ENCODE data around the gene ECHDC3. TPM values are rescaled to one million over a fixed set of nuclear protein-coding genes. Genes with fewer than 3 reads are reported as not detected.

Gene ECHDC3
- total and polyA plus RNA-seq, 2 donors (not counting 3 experiments of a cell fraction or from before 2014, with no cell fraction given): 6.0 to 7.3 TPM

DNA sequence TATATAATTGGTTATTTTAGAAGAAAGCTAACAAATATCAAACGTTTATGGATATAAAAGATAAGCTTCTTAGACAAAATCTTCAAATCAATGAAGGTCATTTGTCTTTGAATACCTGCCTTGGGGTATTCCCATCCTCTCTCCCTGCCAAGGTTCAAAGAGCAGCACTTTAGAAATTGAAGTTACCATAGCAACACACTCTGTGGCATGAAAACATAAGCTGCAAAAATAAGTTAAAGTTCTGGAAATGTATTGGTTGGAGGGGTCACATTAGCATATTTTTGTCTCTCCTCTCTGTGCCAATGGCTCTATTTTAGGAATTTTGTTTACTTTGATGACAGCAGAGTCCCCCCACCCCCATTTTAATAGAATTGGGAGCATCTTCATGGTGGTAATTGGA lies 12.0 kb downstream of the ECHDC3 start:
- Histone ChIP-seq H3K36me3 (ENCODE audit: control insufficient read depth in 2 of 2, extremely low read depth in 1 of 2, insufficient read depth in 2 of 2, low read length in 2 of 2) (no peaks in the 10 kb centered on the region), H3K27me3 (ENCODE audit: control insufficient read depth in 2 of 2, insufficient read depth in 2 of 2, low read length in 2 of 2) (no peaks in the 10 kb centered on the region), H3K4me3 (replicated peaks in 1 of 3; ENCODE audit: insufficient read depth in 1 of 3, low read depth in 1 of 3, low read length in 3 of 3) (no peak overlapping the region), H2AFZ (ENCODE audit: low read depth, low read length) (no peak overlapping the region), H3K9me3 (replicated peaks; ENCODE audit: control insufficient read depth, insufficient read depth, low read length) (no peaks in the 10 kb centered on the region), H3K4me2 (ENCODE audit: insufficient read depth, low read length) (no peak overlapping the region), H3K27ac (ENCODE audit: insufficient read depth, low read depth, low read length) (no peak overlapping the region), H3K79me2 (ENCODE audit: control insufficient read depth, insufficient read depth, low read length) (no peaks in the 10 kb centered on the region), H3K4me1 (ENCODE audit: control insufficient read depth, extremely low read depth, insufficient read depth, low read length) (peaks cover 10% of the 10 kb centered on the region), H3K9me1 (replicated peaks; ENCODE audit: control insufficient read depth, extremely low read depth, insufficient read depth, low read length) (no peaks in the 10 kb centered on the region), H4K20me1 (replicated peaks; ENCODE audit: control insufficient read depth, extremely low read depth, insufficient read depth, low read length) (no peaks in the 10 kb centered on the region), H3K9ac (replicated peaks; ENCODE audit: extremely low read depth, insufficient read depth, low read length) (no peak overlapping the region)
- no peak for DNase-seq (ENCODE audit: low read depth, low spot score)
- CTCF ChIA-PET: interaction anchor here (1.0 to 1.2 kb wide), 2 partner anchors 238 to 330 kb away, joined by 3 to 5 read pairs; no protein-coding TSS in a partner anchor
- intact Hi-C loops (cut with micrococcal nuclease) (no loop called here), dilution Hi-C loops (cut with MboI; ENCODE audit: extremely low pct_ligation_motif_present, low sequenced_read_pairs) (loop anchor here (25.0 kb wide), 1 partner anchor 242 kb away; no protein-coding TSS in a partner anchor)
- FAIRE-seq: no peak
- POLR2A ChIA-PET: no interaction called here
- TF ChIP-seq, protein P1, sequence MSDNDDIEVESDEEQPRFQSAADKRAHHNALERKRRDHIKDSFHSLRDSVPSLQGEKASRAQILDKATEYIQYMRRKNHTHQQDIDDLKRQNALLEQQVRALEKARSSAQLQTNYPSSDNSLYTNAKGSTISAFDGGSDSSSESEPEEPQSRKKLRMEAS (IDR thresholded peaks at IDR 0.05; ENCODE audit: insufficient read depth, insufficient read length): no peak
- TF ChIP-seq GATA2 (IDR thresholded peaks at IDR 0.05; ENCODE audit: insufficient read depth, insufficient read length, low read depth, low read length) (no peak), MYC (IDR thresholded peaks at IDR 0.05; ENCODE audit: low read depth, low read length) (no peak), POLR2A (IDR thresholded peaks at IDR 0.05; ENCODE audit: low read depth, low read length) (no peak), FOS (IDR thresholded peaks at IDR 0.05; ENCODE audit: borderline replicate concordance, insufficient read depth, low read length) (no peak), EZH2 (IDR thresholded peaks at IDR 0.05; ENCODE audit: borderline replicate concordance, low read depth, low read length, severe bottlenecking) (no peak), JUN (IDR thresholded peaks at IDR 0.05; ENCODE audit: borderline replicate concordance, insufficient read depth, insufficient read length, low read depth) (no peak), POLR2AphosphoS5 (IDR thresholded peaks at IDR 0.05; ENCODE audit: insufficient read depth, low read depth, low read length) (no peak)
- TF ChIP-seq, protein P2, sequence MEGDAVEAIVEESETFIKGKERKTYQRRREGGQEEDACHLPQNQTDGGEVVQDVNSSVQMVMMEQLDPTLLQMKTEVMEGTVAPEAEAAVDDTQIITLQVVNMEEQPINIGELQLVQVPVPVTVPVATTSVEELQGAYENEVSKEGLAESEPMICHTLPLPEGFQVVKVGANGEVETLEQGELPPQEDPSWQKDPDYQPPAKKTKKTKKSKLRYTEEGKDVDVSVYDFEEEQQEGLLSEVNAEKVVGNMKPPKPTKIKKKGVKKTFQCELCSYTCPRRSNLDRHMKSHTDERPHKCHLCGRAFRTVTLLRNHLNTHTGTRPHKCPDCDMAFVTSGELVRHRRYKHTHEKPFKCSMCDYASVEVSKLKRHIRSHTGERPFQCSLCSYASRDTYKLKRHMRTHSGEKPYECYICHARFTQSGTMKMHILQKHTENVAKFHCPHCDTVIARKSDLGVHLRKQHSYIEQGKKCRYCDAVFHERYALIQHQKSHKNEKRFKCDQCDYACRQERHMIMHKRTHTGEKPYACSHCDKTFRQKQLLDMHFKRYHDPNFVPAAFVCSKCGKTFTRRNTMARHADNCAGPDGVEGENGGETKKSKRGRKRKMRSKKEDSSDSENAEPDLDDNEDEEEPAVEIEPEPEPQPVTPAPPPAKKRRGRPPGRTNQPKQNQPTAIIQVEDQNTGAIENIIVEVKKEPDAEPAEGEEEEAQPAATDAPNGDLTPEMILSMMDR (IDR thresholded peaks at IDR 0.05; ENCODE audit: extremely low read depth in 1 of 2, insufficient read depth in 1 of 2, low read depth in 1 of 2, low read length in 2 of 2): no peak
- BruUV-seq (replicated peaks): no TSS peak
